ENCODE measurements around the gene MUC13. TPM values are rescaled to one million over a fixed set of nuclear protein-coding genes. Genes with fewer than 3 reads are reported as not detected.
A peak's percentile ranks its signal among the peaks of the same experiment; 100 is the strongest.

The MUC13 gene
- total RNA-seq, 1 donor = not detected

DNA sequence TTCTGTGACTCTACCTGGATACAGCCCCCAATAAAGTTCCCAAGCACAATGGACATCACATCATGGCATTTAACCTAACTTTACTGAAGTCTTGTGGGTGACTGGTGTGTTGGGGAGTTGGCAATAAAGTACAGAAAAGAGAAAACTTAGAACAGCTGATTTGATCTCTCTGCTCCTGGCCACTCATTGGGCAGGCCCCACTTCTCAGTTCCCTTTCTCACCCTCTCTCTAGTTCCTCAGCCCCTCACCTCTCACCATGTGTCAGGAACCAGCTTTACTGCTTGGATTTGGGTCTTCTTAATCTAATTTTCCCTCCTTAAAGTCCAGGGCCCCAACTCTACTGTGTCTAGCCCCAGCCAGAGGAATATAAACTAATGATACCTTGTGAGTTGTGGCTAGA, 713 bp upstream of the MUC13 start:
- H3K4me3 ChIP-seq (ENCODE audit: insufficient read depth, low read length) = no peak overlapping the region
- H3K9me3 ChIP-seq (ENCODE audit: low read depth, low read length) = no peaks in the 10 kb centered on the region
- no peaks in the 10 kb centered on the region for H4K20me1 ChIP-seq (ENCODE audit: insufficient read depth, low read length)
- no peaks in the 10 kb centered on the region for H3K4me1 ChIP-seq (ENCODE audit: insufficient read depth, low read length)
- no peak overlapping the region for H3K27ac ChIP-seq (ENCODE audit: low read depth, low read length)
- H3K27me3 ChIP-seq (ENCODE audit: insufficient read depth, low read length) = no peaks in the 10 kb centered on the region
- no peak overlapping the region for H3K4me2 ChIP-seq (ENCODE audit: insufficient read depth, low read length)
- no peaks in the 10 kb centered on the region for H3K79me2 ChIP-seq (ENCODE audit: insufficient read depth, low read length)
- no peaks in the 10 kb centered on the region for H3K36me3 ChIP-seq (ENCODE audit: insufficient read depth, low read length)
- no peak for DNase-seq (ENCODE audit: insufficient read length, low spot score, missing footprints)
- no peak overlapping the region for H2AFZ ChIP-seq (ENCODE audit: low read length)
- TF ChIP-seq, protein P1, sequence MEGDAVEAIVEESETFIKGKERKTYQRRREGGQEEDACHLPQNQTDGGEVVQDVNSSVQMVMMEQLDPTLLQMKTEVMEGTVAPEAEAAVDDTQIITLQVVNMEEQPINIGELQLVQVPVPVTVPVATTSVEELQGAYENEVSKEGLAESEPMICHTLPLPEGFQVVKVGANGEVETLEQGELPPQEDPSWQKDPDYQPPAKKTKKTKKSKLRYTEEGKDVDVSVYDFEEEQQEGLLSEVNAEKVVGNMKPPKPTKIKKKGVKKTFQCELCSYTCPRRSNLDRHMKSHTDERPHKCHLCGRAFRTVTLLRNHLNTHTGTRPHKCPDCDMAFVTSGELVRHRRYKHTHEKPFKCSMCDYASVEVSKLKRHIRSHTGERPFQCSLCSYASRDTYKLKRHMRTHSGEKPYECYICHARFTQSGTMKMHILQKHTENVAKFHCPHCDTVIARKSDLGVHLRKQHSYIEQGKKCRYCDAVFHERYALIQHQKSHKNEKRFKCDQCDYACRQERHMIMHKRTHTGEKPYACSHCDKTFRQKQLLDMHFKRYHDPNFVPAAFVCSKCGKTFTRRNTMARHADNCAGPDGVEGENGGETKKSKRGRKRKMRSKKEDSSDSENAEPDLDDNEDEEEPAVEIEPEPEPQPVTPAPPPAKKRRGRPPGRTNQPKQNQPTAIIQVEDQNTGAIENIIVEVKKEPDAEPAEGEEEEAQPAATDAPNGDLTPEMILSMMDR (IDR thresholded peaks at IDR 0.05; ENCODE audit: extremely low read depth, low read depth, low read length) = no peak

DNA sequence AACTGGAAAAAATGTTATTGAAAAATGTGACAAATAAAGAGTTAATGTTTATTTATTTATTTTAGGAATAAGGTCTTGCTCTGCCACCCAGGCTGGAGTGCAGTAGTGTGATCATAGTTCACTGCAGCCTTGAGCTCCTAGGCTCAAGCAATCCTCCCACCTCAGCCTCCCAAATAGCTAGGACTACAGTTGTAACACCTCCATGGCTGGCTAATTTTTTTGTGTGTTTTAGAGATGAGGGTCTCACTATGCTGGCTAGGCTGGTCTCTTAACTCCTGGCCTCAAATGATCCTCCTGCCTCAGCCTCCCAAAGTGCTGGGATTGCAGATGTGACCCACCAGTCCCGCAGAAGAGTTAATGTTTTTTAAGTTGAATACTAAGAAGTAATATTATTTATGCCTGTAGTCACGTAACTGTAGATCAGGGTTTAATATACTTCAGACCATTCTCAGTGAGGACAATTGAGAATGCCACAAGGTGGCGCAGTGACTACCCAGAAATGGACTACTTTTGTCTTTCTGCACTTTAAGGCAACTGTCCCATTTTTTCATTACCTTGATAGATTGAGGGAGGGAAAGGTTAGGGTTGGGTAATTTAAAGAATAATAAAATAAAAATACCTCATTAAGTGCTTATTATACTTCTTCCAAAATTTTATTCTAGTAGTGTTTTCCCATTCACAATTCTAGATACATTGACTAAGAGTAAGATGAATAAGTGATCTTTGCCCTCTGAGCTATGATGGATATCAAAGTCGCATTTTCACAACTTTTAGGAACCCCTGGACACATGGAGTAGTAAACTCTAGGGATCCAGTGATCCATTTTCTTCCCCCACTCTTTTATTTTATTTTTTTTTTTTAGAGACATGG, 6.0 kb downstream of the MUC13 start:
- no peak overlapping the region for H3K27ac ChIP-seq (ENCODE audit: low read depth, low read length)
- H3K79me2 ChIP-seq (ENCODE audit: insufficient read depth, low read length) = no peaks in the 10 kb centered on the region
- H3K9me3 ChIP-seq (ENCODE audit: low read depth, low read length) = no peaks in the 10 kb centered on the region
- no peak for DNase-seq (ENCODE audit: insufficient read length, low spot score, missing footprints)
- H3K4me2 ChIP-seq (ENCODE audit: insufficient read depth, low read length) = no peak overlapping the region
- H4K20me1 ChIP-seq (ENCODE audit: insufficient read depth, low read length) = no peaks in the 10 kb centered on the region
- H3K4me1 ChIP-seq (ENCODE audit: insufficient read depth, low read length) = no peaks in the 10 kb centered on the region
- no peaks in the 10 kb centered on the region for H3K36me3 ChIP-seq (ENCODE audit: insufficient read depth, low read length)
- peaks cover 4% of the 10 kb centered on the region for H3K27me3 ChIP-seq (ENCODE audit: insufficient read depth, low read length)
- no peak overlapping the region for H2AFZ ChIP-seq (ENCODE audit: low read length)
- TF ChIP-seq, protein P1 (IDR thresholded peaks at IDR 0.05; ENCODE audit: extremely low read depth, low read depth, low read length) = peak; percentile 79
- H3K4me3 ChIP-seq (ENCODE audit: insufficient read depth, low read length) = no peak overlapping the region

DNA sequence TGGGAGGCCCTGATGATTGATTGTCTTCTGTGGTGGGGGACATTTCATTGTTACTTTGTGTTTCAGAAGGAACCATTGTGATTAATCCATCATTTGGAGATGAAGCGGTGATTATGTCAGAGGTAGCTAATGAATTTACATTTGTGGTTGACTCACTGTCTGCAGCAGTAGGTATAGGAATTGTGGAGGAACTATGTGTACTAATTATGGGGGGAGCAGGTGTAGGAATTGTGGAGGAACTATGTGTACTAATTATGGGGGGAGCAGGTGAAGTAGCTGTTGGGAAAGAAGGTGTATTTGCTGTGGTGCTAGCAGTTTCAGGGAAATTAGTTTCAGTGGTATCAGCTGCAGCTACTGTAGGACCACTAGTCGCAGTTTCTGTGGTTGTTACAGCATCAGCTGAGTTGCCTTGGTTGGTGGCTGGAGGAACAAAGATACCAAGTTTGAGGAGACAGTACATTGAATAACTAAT, 6.9 kb downstream of the MUC13 start:
- H3K4me3 ChIP-seq (ENCODE audit: insufficient read depth, low read length) = no peak overlapping the region
- H2AFZ ChIP-seq (ENCODE audit: low read length) = no peak overlapping the region
- DNase-seq (ENCODE audit: insufficient read length, low spot score, missing footprints) = no peak
- H3K79me2 ChIP-seq (ENCODE audit: insufficient read depth, low read length) = no peaks in the 10 kb centered on the region
- no peaks in the 10 kb centered on the region for H3K9me3 ChIP-seq (ENCODE audit: low read depth, low read length)
- no peak overlapping the region for H3K27ac ChIP-seq (ENCODE audit: low read depth, low read length)
- H3K36me3 ChIP-seq (ENCODE audit: insufficient read depth, low read length) = no peaks in the 10 kb centered on the region
- H4K20me1 ChIP-seq (ENCODE audit: insufficient read depth, low read length) = no peaks in the 10 kb centered on the region
- TF ChIP-seq, protein P1 (IDR thresholded peaks at IDR 0.05; ENCODE audit: extremely low read depth, low read depth, low read length) = no peak
- H3K27me3 ChIP-seq (ENCODE audit: insufficient read depth, low read length) = peaks cover 4% of the 10 kb centered on the region
- H3K4me2 ChIP-seq (ENCODE audit: insufficient read depth, low read length) = no peak overlapping the region
- H3K4me1 ChIP-seq (ENCODE audit: insufficient read depth, low read length) = no peaks in the 10 kb centered on the region

DNA sequence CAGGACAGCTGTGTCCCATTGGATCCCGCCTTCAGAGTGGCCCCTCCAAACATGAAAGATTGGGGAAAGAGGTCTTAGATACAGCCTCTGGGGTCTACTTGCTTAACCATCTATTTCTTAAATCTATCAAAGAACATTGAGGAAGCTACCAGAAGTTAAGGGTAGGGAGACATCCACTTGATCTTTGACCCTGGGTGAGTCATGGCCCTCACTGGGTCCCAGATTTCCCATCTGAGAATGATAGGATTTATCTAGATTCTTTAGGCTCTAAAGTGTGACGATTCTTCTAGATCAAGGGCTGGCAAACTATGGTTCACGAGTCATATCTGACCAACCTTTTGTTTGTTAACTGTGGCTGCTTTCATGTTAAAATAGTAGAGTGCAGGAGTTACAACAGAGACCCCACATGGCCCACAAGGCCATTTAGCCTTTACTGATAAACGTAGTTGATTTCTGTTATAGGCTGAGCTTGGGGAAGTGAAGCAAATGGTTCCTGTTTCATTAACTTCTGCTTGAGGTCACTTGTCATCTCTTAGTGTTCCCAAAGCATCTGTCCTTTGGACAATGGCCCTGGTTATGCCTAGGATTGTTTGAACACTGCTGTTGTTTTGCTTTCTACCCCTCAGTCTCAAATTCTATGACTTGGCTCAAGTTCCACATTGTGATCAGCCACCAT, 8.0 kb downstream of the MUC13 start:
- H3K27ac ChIP-seq (ENCODE audit: low read depth, low read length) = no peak overlapping the region
- H3K4me3 ChIP-seq (ENCODE audit: insufficient read depth, low read length) = no peak overlapping the region
- H3K79me2 ChIP-seq (ENCODE audit: insufficient read depth, low read length) = no peaks in the 10 kb centered on the region
- DNase-seq (ENCODE audit: insufficient read length, low spot score, missing footprints) = no peak
- H3K27me3 ChIP-seq (ENCODE audit: insufficient read depth, low read length) = peaks cover 4% of the 10 kb centered on the region
- H3K4me1 ChIP-seq (ENCODE audit: insufficient read depth, low read length) = no peaks in the 10 kb centered on the region
- H3K9me3 ChIP-seq (ENCODE audit: low read depth, low read length) = no peaks in the 10 kb centered on the region
- H4K20me1 ChIP-seq (ENCODE audit: insufficient read depth, low read length) = no peaks in the 10 kb centered on the region
- no peaks in the 10 kb centered on the region for H3K36me3 ChIP-seq (ENCODE audit: insufficient read depth, low read length)
- H2AFZ ChIP-seq (ENCODE audit: low read length) = no peak overlapping the region
- no peak overlapping the region for H3K4me2 ChIP-seq (ENCODE audit: insufficient read depth, low read length)
- TF ChIP-seq, protein P1 (IDR thresholded peaks at IDR 0.05; ENCODE audit: extremely low read depth, low read depth, low read length) = no peak
